Left colon (tissue), 2 donors: ENCODE results near the gene MCC. TPM values are rescaled to one million over a fixed set of nuclear protein-coding genes. Genes with fewer than 3 reads are reported as not detected.

Source experiments
- ATAC-seq: fragments of 200-7000 bp; cut with Tn5 transposase; one replicate; pipeline ENCODE4 v1.9.1; 2020; ENCODE audit warnings: mild to moderate bottlenecking, moderate library complexity
- DNase-seq, 2 donors: peaks; one replicate each; pipeline ENCODE4 v3.0.0-alpha.2; 2020
- intact Hi-C, 2 donors: fragments of 100-400 bp; cut with DNase I in 1 of 2; cut with micrococcal nuclease in 1 of 2; formaldehyde crosslinking; loops; one replicate each; pipeline versions ENCODE4 v1.11.2 to v1.14.0; 2022; cut with DNase I, micrococcal nuclease
- total RNA-seq, 2 donors: library from RNA; stranded (reverse); fragmentation: NEBNext Ultra II Directional; extraction: Animal tissue kit (Norgen Biotek cat#: 25700); gene quantifications; one replicate each; pipeline ENCODE4 v1.2.1, GENCODE V29; 2021
- donor health status: DM: no; HTN: no; CAD: no.
- donor health status: DM: yes; HTN: yes; CAD: no.

The MCC gene
- total RNA-seq, 2 donors from 2014 or later, result 1.9 to 4.3 TPM

DNA sequence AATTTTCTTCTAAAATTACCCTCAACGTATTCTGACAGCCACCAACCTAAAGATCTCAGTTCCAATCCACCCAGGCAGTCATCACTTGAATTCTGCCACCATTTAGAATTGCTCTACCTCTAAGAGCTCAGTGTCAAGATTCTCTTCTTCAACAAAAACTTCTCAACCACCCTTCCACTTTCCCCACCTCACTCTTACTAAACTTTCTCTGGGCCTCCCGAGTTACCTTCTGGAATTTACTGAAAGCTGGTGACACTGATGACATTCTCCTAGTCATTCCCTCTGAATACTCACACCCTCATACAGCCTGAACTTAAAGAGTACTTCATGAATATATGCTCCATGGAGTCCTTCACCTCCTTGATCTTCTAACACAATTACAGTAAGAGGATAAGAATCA lies 263.0 kb downstream of the MCC start:
- intact Hi-C loops, result no loop called here
- ATAC-seq (no peak), DNase-seq (no peak)

DNA sequence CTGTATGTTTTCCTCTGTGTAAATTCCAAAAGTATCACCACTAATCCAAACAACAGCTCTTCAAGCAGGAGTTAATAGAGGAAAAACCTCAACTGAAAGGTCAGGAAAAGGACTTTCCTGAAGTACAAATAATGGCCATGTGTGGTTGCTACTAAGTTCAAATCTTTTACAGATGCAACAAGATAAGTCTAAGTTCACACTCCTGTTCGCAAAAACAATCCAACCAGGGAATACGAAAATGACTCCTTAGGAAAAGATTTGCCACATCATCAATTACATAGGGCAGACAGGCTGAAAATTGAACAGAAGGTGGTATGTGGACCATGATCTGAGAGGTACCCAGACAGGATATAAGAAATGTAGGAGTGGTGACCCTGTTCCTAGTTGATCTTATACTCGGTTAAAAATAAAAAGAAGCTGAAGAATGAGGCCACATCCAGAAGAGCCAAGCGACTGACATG lies 263.6 kb downstream of the MCC start:
- DNase-seq (no peak), ATAC-seq (no peak)
- intact Hi-C loops, result no loop called here

DNA sequence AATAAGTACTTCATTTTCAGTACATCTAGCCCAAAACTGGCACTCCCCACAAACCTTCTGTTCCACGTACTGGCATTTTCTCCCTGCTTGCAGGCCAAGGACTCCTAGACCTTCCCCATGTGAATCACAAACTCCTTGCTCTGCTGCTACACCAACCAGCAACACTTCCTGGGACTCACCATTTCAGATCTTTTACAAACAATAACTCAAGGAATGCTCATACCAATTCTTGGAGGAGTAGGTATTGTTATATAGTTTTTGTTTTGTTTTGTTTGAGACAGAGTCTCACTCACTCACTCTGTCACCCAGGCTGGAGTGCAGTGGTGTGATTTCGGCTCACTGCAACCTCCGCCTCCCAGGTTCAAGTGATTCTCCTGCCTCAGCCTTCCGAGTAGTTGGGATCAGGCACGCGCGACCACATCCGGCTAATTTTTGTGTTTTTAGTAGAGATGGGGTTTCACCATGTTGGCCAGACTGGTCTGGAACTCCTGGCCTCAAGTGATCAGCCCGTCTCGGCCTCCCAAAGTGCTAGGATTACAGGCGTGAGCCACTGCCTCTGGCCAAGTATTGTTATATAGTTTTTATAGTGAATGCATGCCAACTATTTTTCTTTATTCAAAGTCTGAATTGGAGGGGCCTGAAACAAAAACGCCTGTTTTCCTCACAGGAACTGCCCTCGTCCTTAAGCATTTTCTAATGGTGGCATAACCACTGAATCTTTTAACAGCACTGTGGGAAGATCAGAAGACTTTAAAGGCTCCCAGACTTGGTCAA lies 264.2 kb downstream of the MCC start:
- ATAC-seq, result no peak
- DNase-seq, result no peak
- intact Hi-C loops, result no loop called here

DNA sequence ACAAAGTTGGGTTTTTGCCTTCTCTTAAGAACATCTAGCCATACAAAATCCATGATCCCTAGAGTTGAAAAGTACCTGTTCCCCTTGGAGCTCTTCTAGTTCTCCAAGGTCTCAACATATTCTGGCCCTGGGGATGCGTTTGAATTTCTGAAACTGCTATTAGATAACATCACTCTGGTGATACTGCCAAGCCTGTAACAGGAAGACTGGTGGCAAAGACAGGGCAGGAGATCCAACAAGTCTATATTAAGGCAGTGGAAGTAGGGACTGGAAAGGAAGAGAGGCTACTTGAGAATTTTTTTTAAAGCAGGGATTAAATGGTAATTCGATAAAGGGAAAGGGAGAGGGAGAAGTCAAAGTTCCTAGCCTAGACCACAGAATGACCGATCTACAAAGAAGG lies 264.9 kb downstream of the MCC start:
- DNase-seq (no peak), ATAC-seq (no peak)
- intact Hi-C loops, result no loop called here

DNA sequence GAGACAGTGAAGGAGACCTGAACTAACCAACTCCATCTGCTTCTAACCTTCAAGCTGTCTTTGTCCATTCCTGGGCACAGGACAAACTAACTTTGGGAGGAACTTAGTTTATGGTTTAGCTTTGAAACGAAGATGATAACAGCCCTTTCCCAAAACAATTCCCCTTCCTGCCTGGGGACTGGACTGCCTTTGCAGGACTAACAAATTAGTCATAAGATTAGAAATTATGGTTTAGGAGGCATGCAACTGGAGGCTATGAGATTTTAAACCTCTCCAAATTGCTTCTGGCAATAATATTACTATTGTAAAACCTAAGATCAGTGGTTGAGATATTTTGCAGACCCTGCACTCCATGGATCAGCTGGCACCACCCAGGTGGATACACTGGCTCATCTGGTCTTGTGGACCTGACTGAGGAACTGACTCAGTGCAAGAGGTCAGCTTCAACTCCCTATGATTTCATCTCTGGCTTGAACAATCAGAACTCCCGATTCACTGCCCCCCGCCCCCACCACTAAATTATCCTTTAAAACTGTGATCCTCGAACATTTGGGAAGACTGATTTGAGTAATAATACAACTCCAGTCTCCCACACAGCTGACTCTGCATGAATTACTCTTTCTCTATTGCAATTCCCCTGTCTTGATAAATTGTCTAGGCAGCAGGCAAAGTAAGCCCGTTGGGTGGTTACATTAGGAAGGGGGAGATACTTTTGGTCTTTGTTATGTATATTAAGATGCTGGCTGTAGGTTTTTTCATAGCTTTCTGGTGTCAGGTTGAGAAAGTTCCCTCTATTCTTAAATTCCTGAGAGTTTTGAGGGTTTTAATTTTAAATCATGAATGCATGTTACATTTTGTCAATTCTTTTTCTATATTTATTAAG lies 266.7 kb downstream of the MCC start:
- intact Hi-C loops, result no loop called here
- DNase-seq, result no peak
- ATAC-seq, result no peak

DNA sequence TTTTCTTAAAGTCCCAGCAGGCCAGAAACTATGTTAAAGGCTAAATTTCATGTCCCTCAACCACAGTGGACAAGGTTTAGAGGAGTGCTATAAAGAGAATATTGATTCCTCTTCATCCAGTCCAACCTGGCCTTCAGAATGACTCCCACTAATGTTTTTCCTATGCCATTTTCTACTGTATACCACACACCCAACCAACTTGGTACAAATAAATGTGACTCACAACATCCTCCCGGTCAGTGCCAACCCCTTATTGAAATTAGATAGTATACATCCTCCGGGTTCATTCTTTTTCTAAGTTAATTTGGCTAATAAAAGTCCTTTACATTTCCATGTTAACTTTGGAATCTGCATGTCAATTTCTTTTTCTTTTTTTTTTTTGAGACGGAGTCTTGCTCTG lies 268.6 kb downstream of the MCC start:
- no peak for ATAC-seq
- intact Hi-C loops, result no loop called here
- no peak for DNase-seq

DNA sequence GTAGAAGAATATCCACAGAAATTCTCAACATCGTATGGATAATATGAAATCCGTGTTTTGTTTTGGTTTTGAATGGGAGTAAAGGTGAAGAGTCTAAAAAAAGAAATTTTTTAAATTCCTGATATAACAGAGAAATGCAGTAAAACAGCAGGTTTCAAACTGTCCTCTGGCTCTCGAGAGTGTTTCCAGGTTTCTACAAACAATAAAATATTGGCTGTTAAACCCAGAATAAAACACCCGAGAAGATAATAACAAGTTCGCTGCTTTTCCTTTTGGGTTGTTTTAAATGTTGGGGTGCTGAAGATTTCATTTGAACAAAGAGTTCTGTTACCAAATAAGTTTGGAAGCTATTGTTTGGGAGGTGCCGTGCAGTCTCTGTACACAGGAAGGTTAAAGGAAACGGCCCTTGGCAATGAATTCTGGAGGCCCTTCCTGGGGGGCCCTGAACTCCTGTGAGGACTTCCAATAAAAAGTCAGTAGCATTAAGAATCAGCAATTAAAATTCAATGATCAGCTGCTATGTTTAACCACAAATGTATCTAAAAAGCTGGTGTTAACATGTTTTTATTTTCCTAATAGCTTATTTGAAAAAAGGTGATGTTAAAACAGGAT lies 269.2 kb downstream of the MCC start:
- intact Hi-C loops, result no loop called here
- ATAC-seq, result no peak
- no peak for DNase-seq

DNA sequence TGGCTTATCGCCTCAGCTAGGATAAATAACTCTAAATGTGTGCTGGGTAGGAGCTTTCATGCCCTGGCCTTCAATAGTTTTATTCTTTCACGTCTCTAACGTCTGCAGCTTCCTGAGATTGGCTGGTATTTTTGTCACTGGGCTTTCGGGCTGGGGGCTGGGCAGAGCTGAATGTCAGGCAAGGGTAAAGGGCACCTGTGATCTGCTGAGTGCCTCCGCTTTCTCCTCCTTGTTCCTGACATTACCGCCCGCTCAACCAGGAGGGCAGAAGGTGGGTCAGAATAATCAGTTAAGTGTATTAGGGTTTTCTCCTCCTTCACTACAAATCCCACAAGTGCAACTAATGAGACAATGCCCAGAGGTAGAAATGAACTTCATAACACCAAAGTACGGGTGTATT lies 270.1 kb downstream of the MCC start:
- ATAC-seq, result no peak
- no peak for DNase-seq
- intact Hi-C loops, result no loop called here

DNA sequence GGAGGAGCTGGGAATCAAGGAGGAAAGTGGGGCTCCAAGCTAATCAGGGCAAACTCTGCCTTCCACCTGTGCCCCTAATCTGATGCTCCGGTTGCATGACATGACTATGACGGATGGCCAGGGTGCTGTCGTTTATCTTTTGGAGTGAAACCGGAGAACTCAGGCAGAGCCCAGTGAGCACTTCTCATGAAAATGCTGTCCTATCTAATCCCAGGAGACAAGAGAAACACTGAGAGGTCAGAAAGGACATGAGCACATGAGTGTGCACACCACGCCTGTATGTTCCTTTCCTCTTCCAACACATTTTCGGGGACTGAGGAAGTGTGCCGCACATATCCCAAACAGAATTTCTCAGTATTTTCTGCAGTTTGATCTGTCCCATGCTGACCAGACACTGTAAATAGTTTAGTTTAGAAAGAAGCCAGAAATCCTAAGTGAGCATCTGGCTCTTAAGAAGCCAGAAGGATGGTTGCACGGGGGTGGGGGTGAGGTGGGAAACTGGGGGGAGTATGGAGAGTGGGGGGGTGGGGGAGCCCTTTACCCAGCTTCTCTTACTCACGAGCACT lies 270.6 kb downstream of the MCC start:
- ATAC-seq, result no peak
- DNase-seq, result no peak
- intact Hi-C loops, result no loop called here

DNA sequence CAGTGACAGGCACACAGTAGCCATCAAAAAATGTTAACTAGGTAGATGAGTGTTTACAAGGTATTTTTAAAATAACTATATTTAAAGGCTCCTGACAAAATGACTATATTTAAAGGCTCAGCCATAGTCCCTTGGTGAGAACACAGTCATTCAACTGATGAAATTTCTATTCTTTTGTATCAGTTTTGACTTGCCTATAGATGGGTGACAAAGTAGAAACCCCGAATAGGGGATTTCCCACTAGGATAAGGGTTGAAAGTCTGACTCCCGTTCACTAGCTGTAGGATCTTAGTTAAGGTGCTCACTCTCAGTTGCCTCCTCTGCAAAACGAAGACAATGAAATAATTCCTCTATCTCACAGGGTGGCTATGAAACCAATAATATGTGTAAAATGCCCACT lies 271.7 kb downstream of the MCC start:
- no peak for DNase-seq
- intact Hi-C loops, result no loop called here
- no peak for ATAC-seq

DNA sequence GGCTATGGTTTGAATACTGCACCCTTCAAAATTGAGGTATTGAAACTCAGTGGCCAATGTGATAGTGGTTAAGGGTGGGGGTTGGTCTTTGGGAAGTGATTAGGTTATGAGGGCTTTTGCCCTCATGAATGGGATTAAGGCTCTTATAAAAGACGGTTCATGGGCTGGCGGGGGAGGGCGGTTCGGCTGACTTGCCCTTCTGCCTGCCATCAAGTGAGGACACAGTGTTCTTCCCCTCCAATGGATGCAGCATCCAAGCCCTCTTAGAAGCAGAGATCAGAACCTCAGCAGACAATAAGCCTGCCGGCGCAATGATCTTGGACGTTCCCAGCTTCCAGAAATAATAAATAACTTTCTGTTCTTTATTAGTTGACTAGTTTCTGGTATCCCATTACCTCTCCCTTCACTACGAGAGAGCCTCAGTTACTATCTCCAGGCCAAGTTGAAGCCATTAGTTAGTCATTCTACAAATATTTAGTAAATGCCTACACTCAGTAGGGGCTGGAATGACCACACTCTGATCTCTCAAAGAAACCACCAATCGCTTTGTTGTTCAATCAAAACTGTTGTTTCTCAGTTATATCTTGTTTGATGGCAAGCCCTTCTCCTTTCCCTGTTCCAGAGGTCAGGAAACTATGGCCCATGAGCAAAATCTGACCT lies 272.7 kb downstream of the MCC start:
- DNase-seq (no peak), ATAC-seq (no peak)
- intact Hi-C loops, result no loop called here

DNA sequence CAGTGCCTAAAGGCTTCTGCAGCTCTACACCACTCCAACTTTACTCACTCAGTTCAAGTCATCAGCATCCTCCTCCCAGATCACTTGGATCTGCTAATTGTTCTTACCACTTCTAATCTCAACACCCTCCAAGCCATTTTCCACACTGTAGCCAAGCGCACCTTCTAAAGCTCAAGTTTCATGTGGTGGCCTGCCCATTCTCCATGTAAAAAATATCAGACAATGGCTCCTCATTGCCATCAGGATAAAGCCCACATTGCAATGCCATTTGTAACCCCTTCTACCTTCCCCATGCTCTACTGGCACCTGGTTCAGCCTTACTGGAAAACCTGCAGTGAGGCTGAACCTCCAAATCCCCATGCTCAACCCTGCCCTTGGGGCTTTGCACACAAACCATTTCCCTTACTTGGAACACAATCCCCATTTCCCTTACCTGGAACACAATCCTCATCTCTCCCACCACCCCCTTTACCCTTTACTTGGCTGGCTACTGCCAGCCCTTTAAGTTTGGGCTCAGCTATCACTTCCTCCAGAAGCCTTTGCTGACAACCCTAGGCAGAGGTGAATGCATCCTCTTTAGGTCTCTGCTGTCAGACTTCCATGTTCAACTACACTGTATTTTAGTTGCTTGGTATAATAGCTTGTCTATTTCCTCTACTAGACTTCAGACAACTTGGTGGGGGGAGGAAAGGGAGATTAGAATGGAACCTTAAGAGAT lies 273.5 kb downstream of the MCC start:
- ATAC-seq, result no peak

DNA sequence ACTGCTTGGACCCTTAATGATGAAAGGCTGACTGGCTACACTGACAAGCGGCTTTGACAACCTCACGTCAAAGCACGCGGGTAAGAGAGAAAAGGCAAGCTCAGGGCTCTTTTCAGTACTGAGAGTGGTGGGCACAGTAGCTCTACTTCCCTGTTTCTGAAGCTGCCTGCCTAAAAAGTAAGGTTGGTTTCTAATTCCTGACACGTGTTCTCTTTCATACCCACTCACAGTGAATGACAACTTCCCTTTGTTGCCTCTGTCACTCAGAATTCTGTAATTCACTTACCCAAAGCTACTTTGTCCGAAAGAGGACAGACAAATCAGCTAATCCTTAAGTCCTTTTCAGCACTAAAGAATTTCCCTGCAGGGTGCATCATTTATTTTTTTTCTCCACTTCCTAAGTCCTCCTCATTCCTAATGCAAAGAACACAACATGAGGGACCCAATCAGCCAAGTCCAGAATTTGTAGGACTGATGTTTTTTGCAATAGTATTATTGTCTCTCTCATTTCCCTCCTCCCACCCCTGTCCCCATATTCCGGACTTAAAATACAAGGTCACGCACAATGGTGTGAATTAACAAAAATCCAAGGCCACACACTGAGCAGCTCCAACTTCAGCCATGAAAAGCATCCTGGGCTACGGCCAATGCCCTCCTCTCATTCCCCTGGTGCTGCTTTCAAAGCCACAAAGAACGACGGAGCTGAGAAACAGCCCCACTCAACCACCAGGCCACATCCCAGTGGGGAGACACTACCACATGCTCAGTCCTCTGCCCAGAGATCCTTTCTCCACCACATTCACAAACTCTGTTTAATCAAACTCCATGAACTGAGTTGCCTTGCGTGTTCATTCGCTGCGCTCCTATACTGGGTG lies 274.5 kb downstream of the MCC start:
- DNase-seq (no peak), ATAC-seq (no peak)
- intact Hi-C loops, result no loop called here

More for the DNA sequence above, 273.5 kb downstream of the MCC start:
- no peak for DNase-seq
- intact Hi-C loops, result no loop called here

DNA sequence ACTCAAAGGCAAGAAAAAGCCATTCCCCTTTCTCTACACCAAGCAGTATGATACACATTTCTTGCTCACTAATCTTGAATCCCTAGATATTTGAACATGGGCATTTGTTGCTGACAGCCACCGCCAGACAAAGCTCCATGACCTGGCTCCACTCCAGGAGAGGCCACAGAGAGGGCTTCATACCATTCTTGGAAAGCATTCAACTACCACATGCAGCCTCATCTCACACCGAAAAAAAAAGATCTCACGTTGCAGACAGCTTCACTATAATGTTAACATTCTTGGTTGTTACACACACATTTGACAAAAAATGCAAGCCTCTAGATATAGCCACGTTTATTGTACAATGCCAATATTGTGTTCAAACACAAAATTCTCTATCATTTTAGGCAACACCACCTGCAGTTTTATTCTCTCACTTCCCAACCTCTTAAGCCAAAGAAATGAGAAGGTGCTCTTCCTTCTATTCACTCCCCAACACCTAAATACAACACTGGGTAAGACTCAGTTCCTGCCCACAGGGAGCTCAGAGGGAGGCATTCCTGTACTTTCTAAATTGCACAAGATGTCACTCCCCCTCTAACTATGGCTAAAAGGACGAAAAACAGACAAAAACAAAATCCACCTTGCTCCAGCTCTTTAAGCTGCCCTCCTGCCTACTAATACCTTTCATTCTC lies 275.9 kb downstream of the MCC start:
- no peak for DNase-seq
- no peak for ATAC-seq

DNA sequence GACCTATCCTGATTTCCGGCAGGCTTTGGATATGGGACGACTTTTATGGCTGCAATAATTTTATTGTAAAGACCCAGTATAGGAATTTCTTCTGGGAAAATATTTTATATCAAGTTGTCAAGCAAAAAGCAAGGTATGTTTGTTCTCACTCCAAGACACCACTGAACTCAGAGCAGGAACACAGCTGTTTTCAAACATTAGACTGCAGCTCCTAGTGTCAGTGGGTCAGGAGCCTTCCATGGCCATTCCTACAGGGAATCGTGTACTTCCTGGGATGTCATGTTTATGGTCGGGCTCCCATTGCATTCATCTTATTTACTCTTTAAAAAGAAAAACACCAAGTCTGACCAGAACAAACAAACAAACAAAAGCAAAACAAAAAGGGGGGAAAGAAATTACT lies 278.8 kb downstream of the MCC start:
- intact Hi-C loops, result no loop called here
- ATAC-seq, result no peak
- no peak for DNase-seq

More for the DNA sequence above, 275.9 kb downstream of the MCC start:
- intact Hi-C loops, result no loop called here

DNA sequence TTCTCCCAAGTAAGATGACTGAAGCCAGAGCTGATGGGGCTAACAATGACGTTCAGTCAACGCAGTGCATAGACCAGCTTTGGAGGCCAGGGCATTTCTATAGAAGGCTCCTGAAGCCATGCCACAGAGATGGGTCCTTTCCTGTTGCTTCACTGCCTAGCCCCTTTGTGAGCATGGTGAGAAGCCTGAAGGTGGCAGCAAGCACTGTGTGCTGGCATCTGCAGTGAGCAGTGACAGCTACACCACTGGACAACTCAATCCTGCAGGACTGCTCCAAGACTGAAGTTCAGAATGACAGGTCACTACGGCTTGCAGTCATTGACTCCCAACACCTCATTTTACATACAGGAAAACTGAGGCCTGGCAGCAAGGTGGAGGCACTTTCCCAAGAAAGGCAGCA lies 282.4 kb downstream of the MCC start:
- intact Hi-C loops, result no loop called here
- DNase-seq (no peak), ATAC-seq (no peak)

DNA sequence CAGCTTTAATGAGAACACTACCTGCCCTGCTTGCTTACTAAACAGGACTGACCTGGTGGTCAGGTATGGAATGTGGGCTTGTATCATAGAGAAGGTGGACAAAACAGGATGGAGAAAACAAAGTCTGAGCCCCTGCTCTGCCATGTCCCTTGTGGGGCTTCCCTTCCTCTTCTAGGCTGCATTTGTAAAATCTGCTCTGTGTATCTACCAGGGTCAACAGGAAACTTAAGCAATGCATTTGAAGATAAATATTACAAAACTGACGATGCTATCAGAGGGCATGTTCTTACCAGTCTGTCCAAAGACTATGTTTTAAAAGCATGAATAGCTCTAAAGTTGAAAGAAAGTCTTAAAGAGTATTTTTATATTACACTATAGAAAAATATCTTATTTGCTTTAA lies 282.9 kb downstream of the MCC start:
- ATAC-seq, result no peak
- intact Hi-C loops, result no loop called here
- no peak for DNase-seq
